Erythroblast (primary cell): ENCODE results near the gene ACTN1.

ENCODE experiments used
- GATA1 ChIP-seq: IDR thresholded peaks from 2 replicates; pipeline ENCODE4 v1.6.1; 2011; ENCODE audit warnings: low read depth, mild to moderate bottlenecking, control low read depth, low read length, moderate library complexity
- POLR2A ChIP-seq: IDR thresholded peaks from 2 replicates; pipeline ENCODE4 v1.6.1; 2011; ENCODE audit warnings: mild to moderate bottlenecking, low read length

- no peak for TF ChIP-seq POLR2A
- no peak for TF ChIP-seq GATA1
Observed at GRCh38 chr14:68938271-68939150, 40.6 kb downstream of the ACTN1 start.
